Measurements from ENCODE around the gene KANSL2. TPM values are rescaled to one million over a fixed set of nuclear protein-coding genes. Genes with fewer than 3 reads are reported as not detected.
"Not testable (repeated sequence)": the region's sequence is repeated elsewhere in the genome, so short reads cannot be mapped to it uniquely, and the experiment has no call there.

KANSL2 gene, protein sequence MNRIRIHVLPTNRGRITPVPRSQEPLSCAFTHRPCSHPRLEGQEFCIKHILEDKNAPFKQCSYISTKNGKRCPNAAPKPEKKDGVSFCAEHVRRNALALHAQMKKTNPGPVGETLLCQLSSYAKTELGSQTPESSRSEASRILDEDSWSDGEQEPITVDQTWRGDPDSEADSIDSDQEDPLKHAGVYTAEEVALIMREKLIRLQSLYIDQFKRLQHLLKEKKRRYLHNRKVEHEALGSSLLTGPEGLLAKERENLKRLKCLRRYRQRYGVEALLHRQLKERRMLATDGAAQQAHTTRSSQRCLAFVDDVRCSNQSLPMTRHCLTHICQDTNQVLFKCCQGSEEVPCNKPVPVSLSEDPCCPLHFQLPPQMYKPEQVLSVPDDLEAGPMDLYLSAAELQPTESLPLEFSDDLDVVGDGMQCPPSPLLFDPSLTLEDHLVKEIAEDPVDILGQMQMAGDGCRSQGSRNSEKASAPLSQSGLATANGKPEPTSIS
- total RNA-seq (2021; fragmentation: NEBNext Ultra II Directional; extraction: Animal tissue kit (Norgen Biotek cat#: 25700)), result 10 to 100 TPM; 17.6 to 28.8 (median 23.2) TPM
- long read RNA-seq, partial matches to known transcripts, result 3 of 35 reads
- long read RNA-seq, other reads (novel, unspliced or antisense), result 30 of 35 reads

- Mint-ChIP-seq H3K4me1 (ENCODE audit: low read depth) (peaks cover 44% of the 10 kb centered on the region), H3K27ac (peak within 1 kb of the TSS; percentile 96)
Measured at GRCh38 chr12:48681710-48682532, at the start of gene KANSL2. Gene KANSL2, minus strand, starts transcription at chr12:48682238. Its CDS starts 606 bp downstream, at chr12:48681632.

GRCh38 chr12:48728807-48729206 is 46.8 kb upstream of the KANSL2 start:
- no peaks in the 10 kb centered on the region for H3K9me3 Mint-ChIP-seq
- DNase-seq, result no peak
- TF ChIP-seq, protein P1, sequence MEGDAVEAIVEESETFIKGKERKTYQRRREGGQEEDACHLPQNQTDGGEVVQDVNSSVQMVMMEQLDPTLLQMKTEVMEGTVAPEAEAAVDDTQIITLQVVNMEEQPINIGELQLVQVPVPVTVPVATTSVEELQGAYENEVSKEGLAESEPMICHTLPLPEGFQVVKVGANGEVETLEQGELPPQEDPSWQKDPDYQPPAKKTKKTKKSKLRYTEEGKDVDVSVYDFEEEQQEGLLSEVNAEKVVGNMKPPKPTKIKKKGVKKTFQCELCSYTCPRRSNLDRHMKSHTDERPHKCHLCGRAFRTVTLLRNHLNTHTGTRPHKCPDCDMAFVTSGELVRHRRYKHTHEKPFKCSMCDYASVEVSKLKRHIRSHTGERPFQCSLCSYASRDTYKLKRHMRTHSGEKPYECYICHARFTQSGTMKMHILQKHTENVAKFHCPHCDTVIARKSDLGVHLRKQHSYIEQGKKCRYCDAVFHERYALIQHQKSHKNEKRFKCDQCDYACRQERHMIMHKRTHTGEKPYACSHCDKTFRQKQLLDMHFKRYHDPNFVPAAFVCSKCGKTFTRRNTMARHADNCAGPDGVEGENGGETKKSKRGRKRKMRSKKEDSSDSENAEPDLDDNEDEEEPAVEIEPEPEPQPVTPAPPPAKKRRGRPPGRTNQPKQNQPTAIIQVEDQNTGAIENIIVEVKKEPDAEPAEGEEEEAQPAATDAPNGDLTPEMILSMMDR (IDR thresholded peaks at IDR 0.05), result no peak
- no peak overlapping the region for H3K27ac Mint-ChIP-seq
- H3K27me3 Mint-ChIP-seq (ENCODE audit: insufficient read depth), result peaks cover 23% of the 10 kb centered on the region
- no peak overlapping the region for H3K4me3 Mint-ChIP-seq
- no peaks in the 10 kb centered on the region for H3K36me3 Mint-ChIP-seq (ENCODE audit: low read depth)
- peaks cover 6% of the 10 kb centered on the region for H3K4me1 Mint-ChIP-seq (ENCODE audit: low read depth)

More at GRCh38 chr12:48681710-48682532, at the start of gene KANSL2:
- peak within 1 kb of the TSS; percentile 99 for H3K4me3 Mint-ChIP-seq
- H3K36me3 Mint-ChIP-seq (ENCODE audit: low read depth), result peaks cover 36% of the 10 kb centered on the region
- peak; percentile 99 for DNase-seq
- TF ChIP-seq, protein P1 (IDR thresholded peaks at IDR 0.05), result no peak
- no peaks in the 10 kb centered on the region for H3K9me3 Mint-ChIP-seq
- no peaks in the 10 kb centered on the region for H3K27me3 Mint-ChIP-seq (ENCODE audit: insufficient read depth)

- H3K4me3 Mint-ChIP-seq, result not testable (repeated sequence)
Measured at GRCh38 chr12:48720737-48721136, 38.7 kb upstream of the KANSL2 start.

GRCh38 chr12:48720171-48720570 is 38.1 kb upstream of the KANSL2 start:
- not testable (repeated sequence) for DNase-seq; H3K27me3 Mint-ChIP-seq (ENCODE audit: insufficient read depth); H3K27ac Mint-ChIP-seq; H3K4me3 Mint-ChIP-seq
- Mint-ChIP-seq H3K9me3 (peaks cover 21% of the 10 kb centered on the region), H3K4me1 (ENCODE audit: low read depth) (peaks cover 18% of the 10 kb centered on the region), H3K36me3 (ENCODE audit: low read depth) (peaks cover 29% of the 10 kb centered on the region)

More at GRCh38 chr12:48720737-48721136, 38.7 kb upstream of the KANSL2 start:
- Mint-ChIP-seq H3K9me3 (peaks cover 21% of the 10 kb centered on the region), H3K36me3 (ENCODE audit: low read depth) (peaks cover 26% of the 10 kb centered on the region), H3K4me1 (ENCODE audit: low read depth) (peaks cover 13% of the 10 kb centered on the region)
- DNase-seq; H3K27me3 Mint-ChIP-seq (ENCODE audit: insufficient read depth); H3K27ac Mint-ChIP-seq: not testable (repeated sequence)

- peaks cover 41% of the 10 kb centered on the region for H3K36me3 Mint-ChIP-seq (ENCODE audit: low read depth)
- peaks cover 21% of the 10 kb centered on the region for H3K9me3 Mint-ChIP-seq
- H3K27me3 Mint-ChIP-seq (ENCODE audit: insufficient read depth); H3K4me3 Mint-ChIP-seq; DNase-seq; H3K27ac Mint-ChIP-seq: not testable (repeated sequence)
- peaks cover 30% of the 10 kb centered on the region for H3K4me1 Mint-ChIP-seq (ENCODE audit: low read depth)
Measured at GRCh38 chr12:48719002-48719401, 37.0 kb upstream of the KANSL2 start.

- TF ChIP-seq, protein P1 (IDR thresholded peaks at IDR 0.05), result no peak
- H3K36me3 Mint-ChIP-seq (ENCODE audit: low read depth), result peaks cover 51% of the 10 kb centered on the region
- DNase-seq, result no peak
Measured at GRCh38 chr12:48717252-48717695, 35.2 kb upstream of the KANSL2 start.

More at GRCh38 chr12:48717252-48717695, 35.2 kb upstream of the KANSL2 start:
- Mint-ChIP-seq H3K27ac (peak overlapping the region; percentile 99), H3K4me3 (peak overlapping the region; percentile 99), H3K4me1 (ENCODE audit: low read depth) (peaks cover 40% of the 10 kb centered on the region), H3K9me3 (peaks cover 21% of the 10 kb centered on the region), H3K27me3 (ENCODE audit: insufficient read depth) (no peaks in the 10 kb centered on the region)

Measured in HFFc6 (cell line).